Karpas-422 (cell line): ENCODE results near the gene C17orf107. TPM values are rescaled to one million over a fixed set of nuclear protein-coding genes. Genes with fewer than 3 reads are reported as not detected.
"Not testable (repeated sequence)": the region's sequence is repeated elsewhere in the genome, so short reads cannot be mapped to it uniquely, and the experiment has no call there.

Experiments
- DNase-seq: peaks from one replicate; pipeline ENCODE4 v3.0.0-alpha.2; 2015
- H2AFZ ChIP-seq: fragments of 200-600 bp; sonication (generic); 2 replicates; pipeline ENCODE4 v1.6.1; 2014; ENCODE audit warnings: antibody characterized with exemption, low read length, mixed read lengths
- H3K27ac ChIP-seq: fragments of 200-600 bp; sonication (generic); 2 replicates; pipeline ENCODE4 v1.5.1; 2014; ENCODE audit warnings: mild to moderate bottlenecking, low read length, moderate library complexity
- H3K27me3 ChIP-seq: fragments of 200-600 bp; sonication (generic); 2 replicates; pipeline ENCODE4 v1.6.1; 2014; ENCODE audit warnings: low read length, mixed read lengths
- H3K36me3 ChIP-seq: fragments of 200-600 bp; sonication (generic); 2 replicates; pipeline ENCODE4 v1.6.1; 2014; ENCODE audit warnings: low read length, mixed read lengths; ENCODE audit not compliant: insufficient read depth
- H3K4me1 ChIP-seq: fragments of 200-600 bp; sonication (generic); 2 replicates; pipeline ENCODE4 v1.6.1; 2014; ENCODE audit warnings: mild to moderate bottlenecking, low read length, mixed read lengths
- H3K4me2 ChIP-seq: fragments of 200-600 bp; sonication (generic); 2 replicates; pipeline ENCODE4 v1.6.1; 2014; ENCODE audit warnings: low read length, low read depth, mild to moderate bottlenecking; ENCODE audit not compliant: poor library complexity, severe bottlenecking
- H3K4me3 ChIP-seq: fragments of 200-600 bp; sonication (generic); 2 replicates; pipeline ENCODE4 v1.5.1; 2014; ENCODE audit warnings: mild to moderate bottlenecking, antibody characterized with exemption, low read length, mixed read lengths
- H3K79me2 ChIP-seq: fragments of 200-600 bp; sonication (generic); 2 replicates; pipeline ENCODE4 v1.6.1; 2014; ENCODE audit warnings: mild to moderate bottlenecking, low read length, mixed read lengths
- H3K9ac ChIP-seq: fragments of 200-600 bp; sonication (generic); 2 replicates; pipeline ENCODE4 v1.6.0; 2014; ENCODE audit warnings: low read length
- H3K9me2 ChIP-seq: fragments of 200-600 bp; sonication (generic), shearing (Covaris generic); replicated peaks from 2 replicates; pipeline ENCODE4 v1.6.0; 2014; ENCODE audit warnings: mild to moderate bottlenecking, low read length, moderate library complexity; ENCODE audit not compliant: insufficient read depth
- H3K9me3 ChIP-seq: fragments of 300-700, 200-600 bp; sonication (generic); 2 replicates; pipeline ENCODE4 v1.6.1; 2014; ENCODE audit warnings: low read length, mixed read lengths
- H4K20me1 ChIP-seq: fragments of 200-600 bp; sonication (generic); 2 replicates; pipeline ENCODE4 v1.6.1; 2014; ENCODE audit warnings: mild to moderate bottlenecking, antibody characterized with exemption, low read length, low read depth; ENCODE audit not compliant: insufficient read depth
- total RNA-seq: library from RNA; depleted of rRNA; stranded (reverse); fragments of >200 nt; shearing (Covaris generic); gene quantifications from 2 replicates; pipeline ENCODE4 v1.2.3, GENCODE V29; 2014; ENCODE audit warnings: low replicate concordance

C17orf107 gene
- total RNA-seq, 1 experiment from 2014 or later = 0.26 TPM

DNA sequence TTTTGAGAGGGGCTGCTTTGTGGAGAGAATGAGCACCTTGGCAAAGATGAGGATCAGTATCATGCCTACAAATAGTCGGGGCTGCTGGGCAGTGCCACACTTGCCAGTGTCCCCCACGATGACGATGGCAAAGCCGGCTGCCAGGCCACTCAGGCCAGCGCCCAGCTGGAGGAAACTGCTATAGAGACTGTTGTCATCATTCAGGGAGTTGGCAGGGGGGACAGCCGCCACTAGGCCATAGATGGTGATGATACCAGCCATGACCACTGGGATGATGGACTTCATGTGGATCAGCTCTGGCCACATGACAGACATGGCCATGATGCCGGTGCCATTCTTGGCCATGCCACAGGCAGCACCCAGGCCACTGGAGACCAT lies 42.4 kb upstream of the C17orf107 start:
- DNase-seq = no peak
- Histone ChIP-seq H3K4me2 (no peak overlapping the region), H3K27me3 (no peaks in the 10 kb centered on the region), H3K79me2 (peaks cover 72% of the 10 kb centered on the region), H3K4me1 (peaks cover 15% of the 10 kb centered on the region), H3K4me3 (no peak overlapping the region), H3K9me3 (no peaks in the 10 kb centered on the region), H3K9me2 (no peaks in the 10 kb centered on the region), H3K36me3 (no peaks in the 10 kb centered on the region; the same call in 1 of the 2 replicates), H4K20me1 (no peaks in the 10 kb centered on the region), H3K9ac (no peak overlapping the region), H3K27ac (no peak overlapping the region), H2AFZ (no peak overlapping the region)

DNA sequence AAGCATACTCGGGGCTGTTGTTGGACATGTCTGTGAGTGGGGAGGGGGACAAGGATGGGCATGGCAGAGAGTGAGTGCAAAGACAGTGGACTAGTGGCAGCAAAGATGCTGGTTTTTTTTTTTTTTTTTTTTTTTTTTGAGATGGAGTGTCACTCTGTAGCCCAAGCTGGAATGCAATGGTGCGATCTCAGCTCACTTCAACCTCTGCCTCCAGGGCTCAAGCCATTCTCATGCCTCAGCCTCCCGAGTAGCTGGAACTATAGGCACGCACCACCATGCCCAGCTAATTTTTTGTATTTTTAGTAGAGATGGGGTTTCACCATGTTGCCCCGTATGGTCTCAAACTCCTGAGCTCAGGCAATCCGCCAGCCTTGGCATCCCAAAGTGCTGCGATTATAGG lies 42.0 kb upstream of the C17orf107 start:
- not testable (repeated sequence) for H3K4me3 ChIP-seq, H3K27me3 ChIP-seq, DNase-seq, H4K20me1 ChIP-seq, H3K9me2 ChIP-seq, H3K4me2 ChIP-seq, H3K9me3 ChIP-seq, H2AFZ ChIP-seq, H3K27ac ChIP-seq, H3K9ac ChIP-seq, H3K36me3 ChIP-seq
- H3K4me1 ChIP-seq = peaks cover 15% of the 10 kb centered on the region
- peaks cover 71% of the 10 kb centered on the region for H3K79me2 ChIP-seq

DNA sequence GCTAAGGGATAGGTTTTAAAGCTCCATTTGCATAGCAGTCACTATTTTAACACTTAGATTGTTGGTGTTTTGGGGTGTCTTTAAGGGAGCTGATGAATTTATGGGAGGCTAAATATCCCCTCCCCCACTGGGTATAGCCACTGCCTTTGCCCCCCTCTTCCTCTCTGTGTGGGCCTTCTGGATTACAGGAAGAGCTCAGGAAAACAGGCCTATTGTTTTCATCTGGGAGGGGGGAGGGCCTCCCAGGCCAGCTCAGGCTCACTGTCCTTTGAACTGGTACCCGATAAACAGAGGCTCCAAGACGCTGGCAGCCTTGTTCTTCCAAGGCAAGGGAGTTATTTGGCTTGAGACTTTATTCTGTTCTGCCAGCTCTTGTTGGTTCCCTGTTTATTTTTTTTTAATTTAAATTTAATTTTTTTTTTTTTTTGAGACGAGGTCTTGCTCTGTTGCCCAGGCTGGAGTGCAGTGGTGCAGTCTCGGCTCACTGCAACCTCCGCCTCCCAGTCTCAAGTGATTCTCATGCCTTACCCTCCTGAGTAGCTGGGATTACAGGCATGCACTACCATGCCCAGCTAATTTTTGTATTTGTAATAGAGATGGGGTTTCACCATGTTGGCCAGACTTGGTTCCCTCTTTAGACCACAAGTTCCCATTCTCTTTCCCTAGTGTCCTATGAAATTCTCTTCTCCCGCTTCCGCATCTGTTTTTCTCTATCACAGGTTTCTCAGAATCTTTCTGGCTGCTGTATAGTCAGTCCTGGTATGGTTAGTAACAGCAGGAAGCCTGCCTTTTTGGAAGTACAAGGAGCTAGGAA lies 41.1 kb upstream of the C17orf107 start:
- no peak overlapping the region for H3K4me3 ChIP-seq
- H3K79me2 ChIP-seq = peaks cover 76% of the 10 kb centered on the region
- H3K27me3 ChIP-seq = no peaks in the 10 kb centered on the region
- no peak for DNase-seq
- no peaks in the 10 kb centered on the region for H3K9me3 ChIP-seq
- H3K4me1 ChIP-seq = peaks cover 15% of the 10 kb centered on the region
- H4K20me1 ChIP-seq = no peaks in the 10 kb centered on the region
- H3K9ac ChIP-seq = no peak overlapping the region
- H2AFZ ChIP-seq = no peak overlapping the region
- no peak overlapping the region for H3K4me2 ChIP-seq
- H3K27ac ChIP-seq = no peak overlapping the region
- H3K36me3 ChIP-seq = no peaks in the 10 kb centered on the region; the same call in 1 of the 2 replicates
- H3K9me2 ChIP-seq = no peaks in the 10 kb centered on the region

DNA sequence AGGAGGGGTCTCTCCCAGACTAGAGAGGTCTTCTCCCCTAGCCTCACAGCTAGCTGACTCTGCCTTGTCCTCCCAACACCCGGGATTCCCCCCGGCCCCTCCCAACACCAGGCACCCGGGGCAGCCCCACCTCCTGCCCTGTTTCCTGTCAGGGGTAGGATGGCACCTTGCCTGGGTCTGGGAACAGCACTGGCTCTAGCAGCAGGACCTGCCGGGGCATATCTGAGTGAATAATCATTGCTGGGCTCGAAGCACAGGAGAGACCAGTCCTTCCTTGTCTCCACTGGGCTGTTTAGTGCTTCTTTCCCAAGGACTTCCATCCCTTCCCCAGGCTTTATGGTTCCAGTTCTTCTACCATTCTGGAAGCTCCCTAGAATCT lies 40.5 kb upstream of the C17orf107 start:
- Histone ChIP-seq H3K27me3 (no peaks in the 10 kb centered on the region), H4K20me1 (no peaks in the 10 kb centered on the region), H3K79me2 (peaks cover 73% of the 10 kb centered on the region), H3K9ac (no peak overlapping the region), H3K9me2 (no peaks in the 10 kb centered on the region), H3K4me2 (no peak overlapping the region), H3K4me3 (no peak overlapping the region), H3K4me1 (peaks cover 15% of the 10 kb centered on the region), H3K9me3 (no peaks in the 10 kb centered on the region), H2AFZ (no peak overlapping the region), H3K27ac (no peak overlapping the region), H3K36me3 (no peaks in the 10 kb centered on the region; the same call in 1 of the 2 replicates)
- DNase-seq = no peak

DNA sequence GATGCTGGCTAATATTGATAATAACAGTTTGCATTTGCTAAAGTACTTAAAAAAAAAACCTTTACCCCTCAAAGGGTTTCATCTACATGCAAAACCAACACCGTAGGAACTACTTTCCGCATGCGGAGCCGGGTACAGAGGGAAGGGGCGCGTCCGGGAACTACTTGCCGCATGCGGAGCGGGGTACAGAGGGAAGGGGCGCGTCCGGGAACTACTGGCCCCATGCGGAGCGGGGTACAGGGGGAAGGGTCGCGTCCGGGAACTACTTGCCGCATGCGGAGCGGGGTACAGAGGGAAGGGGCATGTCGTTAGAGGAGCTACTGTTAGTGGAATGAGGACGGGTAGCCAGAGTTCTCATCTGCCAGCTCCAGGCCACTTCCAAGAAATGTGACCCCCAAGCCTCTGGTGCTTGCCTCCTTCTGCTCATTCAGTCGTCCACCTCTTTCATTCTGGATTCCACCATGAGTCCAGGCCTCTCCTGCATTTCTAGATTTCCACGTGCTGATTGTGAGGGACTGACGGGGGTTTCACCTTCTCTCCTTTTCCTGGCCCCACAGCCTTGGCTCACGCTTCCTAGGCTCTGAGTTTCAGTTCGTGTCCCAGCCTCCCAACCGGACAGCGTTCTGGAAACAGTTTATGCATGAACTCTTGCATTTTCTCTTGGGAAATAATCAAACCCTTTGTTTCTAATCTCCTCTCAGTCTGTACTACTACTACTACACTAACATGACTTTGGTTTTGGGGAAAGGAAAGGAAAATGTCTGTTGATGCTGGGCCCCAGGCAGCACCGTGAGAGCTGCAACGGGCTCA lies 39.3 kb upstream of the C17orf107 start:
- H2AFZ ChIP-seq = no peak overlapping the region
- no peak for DNase-seq
- peaks cover 67% of the 10 kb centered on the region for H3K79me2 ChIP-seq
- no peaks in the 10 kb centered on the region for H4K20me1 ChIP-seq
- H3K36me3 ChIP-seq = no peaks in the 10 kb centered on the region; the same call in 1 of the 2 replicates
- no peaks in the 10 kb centered on the region for H3K27me3 ChIP-seq
- H3K4me3 ChIP-seq = no peak overlapping the region
- H3K9me2 ChIP-seq = no peaks in the 10 kb centered on the region
- no peak overlapping the region for H3K9ac ChIP-seq
- no peak overlapping the region for H3K27ac ChIP-seq
- peaks cover 15% of the 10 kb centered on the region for H3K4me1 ChIP-seq
- H3K4me2 ChIP-seq = no peak overlapping the region
- no peaks in the 10 kb centered on the region for H3K9me3 ChIP-seq

DNA sequence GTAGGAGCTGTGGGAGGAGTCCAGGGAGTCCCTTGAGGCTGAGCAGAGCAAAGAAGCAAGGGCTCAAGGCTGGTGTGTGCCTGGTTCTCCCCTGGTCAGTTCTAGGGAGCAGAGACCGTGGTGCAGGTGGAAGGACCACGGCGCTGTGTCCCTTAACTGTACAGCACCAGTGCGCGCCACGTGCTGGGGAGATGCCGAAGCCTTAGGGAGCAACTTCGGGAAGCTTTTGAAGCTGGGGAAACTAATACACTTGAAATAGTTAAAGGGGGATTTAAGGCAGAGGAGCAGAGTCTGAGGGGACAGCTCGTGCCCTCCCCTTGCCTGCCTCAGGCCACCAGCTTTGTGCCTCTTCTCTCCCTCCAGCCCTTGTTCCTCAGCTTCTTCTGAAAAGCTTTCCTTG lies 38.7 kb upstream of the C17orf107 start:
- DNase-seq = no peak
- H3K4me2 ChIP-seq = no peak overlapping the region
- no peaks in the 10 kb centered on the region for H3K9me3 ChIP-seq
- no peaks in the 10 kb centered on the region for H4K20me1 ChIP-seq
- no peaks in the 10 kb centered on the region for H3K9me2 ChIP-seq
- H3K36me3 ChIP-seq = no peaks in the 10 kb centered on the region; the same call in 1 of the 2 replicates
- H3K4me1 ChIP-seq = peaks cover 15% of the 10 kb centered on the region
- no peaks in the 10 kb centered on the region for H3K27me3 ChIP-seq
- H3K4me3 ChIP-seq = no peak overlapping the region
- H3K9ac ChIP-seq = no peak overlapping the region
- no peak overlapping the region for H2AFZ ChIP-seq
- no peak overlapping the region for H3K27ac ChIP-seq
- peaks cover 69% of the 10 kb centered on the region for H3K79me2 ChIP-seq

DNA sequence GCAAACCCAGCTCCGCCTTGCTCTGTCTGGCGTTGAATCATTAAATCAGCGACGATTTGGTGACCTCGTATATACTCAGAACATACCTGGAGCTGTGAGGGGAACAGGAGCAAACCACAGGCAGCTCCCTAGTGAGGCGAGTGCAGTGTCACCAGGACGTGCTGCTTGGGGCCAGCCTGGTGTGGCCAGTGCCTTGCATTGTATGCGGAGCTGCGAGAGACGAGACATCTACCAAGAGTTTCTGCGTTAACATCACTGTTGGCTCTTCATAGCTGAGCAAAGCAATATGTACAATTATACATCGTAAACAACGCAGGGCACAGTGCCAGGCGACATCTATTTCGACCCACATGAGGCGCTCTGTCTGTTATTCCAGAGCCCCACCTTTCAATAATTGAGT lies 38.3 kb upstream of the C17orf107 start:
- no peak overlapping the region for H2AFZ ChIP-seq
- no peak overlapping the region for H3K9ac ChIP-seq
- no peaks in the 10 kb centered on the region for H4K20me1 ChIP-seq
- H3K27ac ChIP-seq = no peak overlapping the region
- no peak overlapping the region for H3K4me2 ChIP-seq
- no peak overlapping the region for H3K4me3 ChIP-seq
- no peaks in the 10 kb centered on the region; the same call in 1 of the 2 replicates for H3K36me3 ChIP-seq
- H3K79me2 ChIP-seq = peaks cover 71% of the 10 kb centered on the region
- H3K4me1 ChIP-seq = peaks cover 15% of the 10 kb centered on the region
- no peaks in the 10 kb centered on the region for H3K9me3 ChIP-seq
- no peaks in the 10 kb centered on the region for H3K9me2 ChIP-seq
- no peaks in the 10 kb centered on the region for H3K27me3 ChIP-seq
- DNase-seq = no peak

DNA sequence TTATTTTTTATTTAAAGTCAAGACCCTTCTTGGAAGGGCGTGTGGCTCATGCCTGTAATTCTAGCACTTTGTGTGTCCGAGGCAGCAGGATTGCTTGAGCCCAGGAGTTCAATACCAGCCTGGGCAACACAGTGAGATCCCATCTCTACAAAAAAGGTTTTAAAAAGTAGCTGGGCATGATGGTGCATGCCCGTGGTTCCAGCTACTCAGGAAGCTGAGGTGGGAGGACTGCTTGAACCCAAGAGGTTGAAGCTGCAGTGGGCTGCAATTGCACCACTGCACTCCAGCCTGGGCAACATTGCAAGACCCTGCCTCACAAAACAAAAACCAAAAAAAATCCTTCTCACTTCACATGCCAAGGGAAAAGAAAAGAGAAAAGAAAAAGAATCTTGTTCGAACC lies 36.6 kb upstream of the C17orf107 start:
- Histone ChIP-seq H3K9me3 (no peaks in the 10 kb centered on the region), H2AFZ (no peak overlapping the region), H3K79me2 (peaks cover 61% of the 10 kb centered on the region), H3K27ac (no peak overlapping the region), H3K9me2 (no peaks in the 10 kb centered on the region), H3K36me3 (no peaks in the 10 kb centered on the region; the same call in 1 of the 2 replicates), H3K4me3 (no peak overlapping the region), H3K4me2 (no peak overlapping the region), H3K4me1 (peaks cover 5% of the 10 kb centered on the region), H3K9ac (no peak overlapping the region), H3K27me3 (no peaks in the 10 kb centered on the region), H4K20me1 (no peaks in the 10 kb centered on the region)
- DNase-seq = no peak
